SKM-1 treated with dmso at 0.1 percent for 144 hours (cell line): ENCODE measurements around the gene OR4K2.
"Not testable (repeated sequence)": the region's sequence is repeated elsewhere in the genome, so short reads cannot be mapped to it uniquely, and the experiment has no call there.

Experiments
- DNase-seq: peaks from one replicate; lab custom pipeline; 2025; ENCODE audit not compliant: unreplicated experiment; lab: John Stamatoyannopoulos, UW

Gene OR4K2, protein sequence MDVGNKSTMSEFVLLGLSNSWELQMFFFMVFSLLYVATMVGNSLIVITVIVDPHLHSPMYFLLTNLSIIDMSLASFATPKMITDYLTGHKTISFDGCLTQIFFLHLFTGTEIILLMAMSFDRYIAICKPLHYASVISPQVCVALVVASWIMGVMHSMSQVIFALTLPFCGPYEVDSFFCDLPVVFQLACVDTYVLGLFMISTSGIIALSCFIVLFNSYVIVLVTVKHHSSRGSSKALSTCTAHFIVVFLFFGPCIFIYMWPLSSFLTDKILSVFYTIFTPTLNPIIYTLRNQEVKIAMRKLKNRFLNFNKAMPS

DNA sequence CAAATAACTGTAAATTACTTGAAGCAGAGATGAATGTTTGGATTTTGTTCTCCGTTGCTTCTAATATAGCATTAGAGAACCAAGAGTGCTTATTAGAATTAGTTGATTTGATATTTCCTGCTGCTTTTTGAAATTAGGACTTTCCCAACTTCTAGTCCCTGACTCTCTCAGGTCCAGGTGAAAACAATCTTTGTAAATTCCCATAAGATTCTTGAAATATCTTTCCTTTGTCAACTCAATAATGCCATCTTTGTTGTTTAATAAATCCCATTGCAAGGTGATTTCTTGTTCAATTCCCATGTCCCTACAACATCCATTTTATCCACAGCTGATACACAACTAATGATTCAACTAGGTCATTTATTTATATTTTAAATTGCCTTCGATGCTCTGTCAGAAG is at the start of gene OR4K2:
TSS of gene OR4K2 (plus strand) at position 301 of the 400 bp plus-strand sequence. CDS start 1,126 bp downstream, outside the sequence.
- DNase-seq = no peak

DNA sequence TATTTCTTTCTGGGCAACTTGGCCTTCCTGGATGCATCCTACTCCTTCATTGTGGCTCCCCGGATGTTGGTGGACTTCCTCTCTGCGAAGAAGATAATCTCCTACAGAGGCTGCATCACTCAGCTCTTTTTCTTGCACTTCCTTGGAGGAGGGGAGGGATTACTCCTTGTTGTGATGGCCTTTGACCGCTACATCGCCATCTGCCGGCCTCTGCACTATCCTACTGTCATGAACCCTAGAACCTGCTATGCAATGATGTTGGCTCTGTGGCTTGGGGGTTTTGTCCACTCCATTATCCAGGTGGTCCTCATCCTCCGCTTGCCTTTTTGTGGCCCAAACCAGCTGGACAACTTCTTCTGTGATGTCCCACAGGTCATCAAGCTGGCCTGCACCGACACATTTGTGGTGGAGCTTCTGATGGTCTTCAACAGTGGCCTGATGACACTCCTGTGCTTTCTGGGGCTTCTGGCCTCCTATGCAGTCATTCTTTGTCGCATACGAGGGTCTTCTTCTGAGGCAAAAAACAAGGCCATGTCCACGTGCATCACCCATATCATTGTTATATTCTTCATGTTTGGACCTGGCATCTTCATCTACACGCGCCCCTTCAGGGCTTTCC is 47.2 kb upstream of the OR4K2 start:
- DNase-seq = not testable (repeated sequence)

DNA sequence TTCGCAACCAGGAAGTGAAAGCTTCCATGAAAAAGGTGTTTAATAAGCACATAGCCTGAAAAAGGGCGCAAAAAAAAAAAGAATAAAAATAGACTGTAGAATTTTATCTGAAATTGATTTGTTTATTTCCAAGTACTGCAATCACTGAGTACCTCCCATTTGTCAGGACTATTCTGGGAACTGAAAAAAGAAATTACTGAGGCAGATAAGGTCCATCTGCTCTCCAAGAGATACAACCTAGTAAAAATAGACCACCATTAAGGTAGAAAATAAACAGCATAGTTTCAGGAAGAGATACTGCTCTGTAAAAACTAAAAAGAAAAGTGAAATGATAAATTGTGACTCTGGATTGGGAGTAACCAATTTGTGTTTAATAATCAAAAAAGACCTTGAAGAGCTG is 46.6 kb upstream of the OR4K2 start:
- DNase-seq = no peak

DNA sequence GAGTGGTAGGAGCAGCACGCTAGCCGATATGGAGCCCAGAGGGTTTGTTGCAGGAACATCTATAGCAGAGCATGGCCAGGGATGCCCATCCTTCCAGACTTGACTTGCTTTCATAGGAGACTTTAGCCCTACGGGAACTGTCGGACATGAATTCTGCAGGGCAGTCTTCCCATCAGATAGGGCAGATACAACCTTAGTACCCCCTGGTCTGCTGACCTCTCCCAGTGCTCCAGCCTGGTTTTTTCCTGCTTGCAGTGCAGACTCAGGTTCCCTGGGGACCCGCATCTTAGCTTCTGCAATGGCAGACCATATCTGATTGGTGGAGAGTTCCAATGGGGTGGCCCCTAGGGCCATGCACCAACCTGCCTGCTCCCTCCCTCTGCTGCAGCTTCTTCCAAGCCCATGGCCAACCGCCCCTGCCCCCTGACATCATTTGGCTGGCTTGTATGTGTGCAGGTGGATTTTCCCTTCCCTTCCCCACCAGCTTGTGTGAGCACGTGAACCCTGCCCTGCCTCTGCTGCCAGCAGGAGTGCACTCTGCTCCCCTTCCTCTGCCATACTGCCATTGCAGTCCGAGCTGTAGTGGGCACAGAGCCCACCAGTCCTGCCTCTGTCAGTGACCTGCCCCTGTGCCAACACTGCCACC is 40.6 kb upstream of the OR4K2 start:
- not testable (repeated sequence) for DNase-seq

DNA sequence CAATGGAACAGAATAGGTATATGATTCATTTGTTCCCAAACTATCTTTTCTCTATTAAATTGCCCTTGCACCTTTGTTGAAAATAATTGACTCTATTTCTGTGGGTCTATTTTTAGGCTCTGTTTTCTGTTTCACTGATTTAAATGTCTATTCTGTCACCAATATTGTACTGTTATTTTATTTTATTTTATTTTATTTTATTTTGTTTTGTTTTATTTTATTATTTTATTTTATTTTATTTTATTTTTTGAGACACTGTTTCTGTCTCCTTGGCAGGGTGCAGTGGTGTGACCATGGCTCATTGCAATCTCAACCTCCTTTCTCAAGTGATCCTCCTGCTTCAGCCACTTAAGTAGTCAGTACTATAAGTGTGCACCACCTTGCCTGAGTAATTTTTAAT is 36.5 kb upstream of the OR4K2 start:
- DNase-seq = no peak

DNA sequence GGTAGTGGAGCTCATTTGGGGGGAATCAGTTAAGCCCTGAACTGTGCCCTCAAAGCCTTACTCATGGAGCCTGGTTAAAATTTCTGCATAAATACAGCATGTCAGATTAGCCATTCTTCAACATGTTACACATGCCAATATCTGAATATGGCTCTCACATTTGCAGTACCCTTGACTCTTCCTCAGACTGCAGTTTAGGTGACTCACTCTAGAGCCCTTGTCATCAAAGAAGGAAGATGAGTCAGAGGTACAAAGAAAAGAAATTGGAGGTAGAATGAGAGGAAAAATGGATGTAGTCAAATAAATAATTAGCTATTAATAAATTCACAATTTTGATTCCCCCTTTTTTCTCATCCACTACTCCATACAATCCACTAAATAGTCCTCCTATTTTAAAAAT is 23.6 kb upstream of the OR4K2 start:
- no peak for DNase-seq

DNA sequence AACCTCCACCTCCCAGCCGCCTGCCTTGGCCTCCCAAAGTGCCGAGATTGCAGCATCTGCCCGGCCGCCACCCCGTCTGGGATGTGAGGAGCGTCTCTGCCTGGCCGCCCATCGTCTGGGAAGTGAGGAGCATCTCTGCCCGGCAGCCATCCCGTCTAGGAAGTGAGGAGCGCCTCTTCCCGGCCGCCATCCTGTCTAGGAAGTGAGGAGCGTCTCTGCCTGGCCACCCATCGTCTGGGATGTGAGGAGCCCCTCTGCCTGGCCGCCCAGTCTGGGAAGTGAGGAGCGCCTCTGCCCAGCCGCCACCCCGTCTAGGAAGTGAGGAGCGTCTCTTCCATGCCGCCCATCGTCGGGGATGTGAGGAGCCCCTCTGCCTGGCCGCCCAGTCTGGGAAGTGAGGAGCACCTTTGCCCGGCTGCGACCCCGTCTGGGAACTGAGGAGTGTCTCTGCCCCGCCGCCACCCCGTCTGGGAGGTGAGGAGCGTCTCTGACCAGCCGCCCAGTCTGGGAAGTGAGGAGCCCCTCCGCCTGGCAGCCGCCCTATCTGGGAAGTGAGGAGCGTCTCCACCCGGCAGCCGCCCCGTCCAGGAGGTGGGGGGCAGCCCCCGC is 8.8 kb upstream of the OR4K2 start:
- DNase-seq = not testable (repeated sequence)

DNA sequence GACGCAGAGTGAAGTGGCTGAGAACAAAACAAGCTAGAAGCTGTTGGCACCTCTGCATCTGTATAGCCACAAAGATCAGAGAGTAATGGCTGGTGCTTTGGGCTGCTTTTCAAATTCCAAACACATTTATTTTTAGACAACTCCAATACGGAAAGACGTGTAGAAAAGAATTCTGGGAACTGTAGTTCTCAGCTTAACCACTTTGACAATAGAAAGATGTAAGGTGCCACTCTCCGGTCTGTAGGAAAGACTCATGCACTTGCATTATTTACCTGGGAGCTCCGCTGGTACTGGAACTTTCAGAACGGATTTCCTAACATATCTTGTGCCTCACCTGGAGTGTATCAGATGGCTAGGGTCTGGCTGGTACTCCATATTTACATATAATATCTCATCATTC is 1.8 kb upstream of the OR4K2 start:
- no peak for DNase-seq

DNA sequence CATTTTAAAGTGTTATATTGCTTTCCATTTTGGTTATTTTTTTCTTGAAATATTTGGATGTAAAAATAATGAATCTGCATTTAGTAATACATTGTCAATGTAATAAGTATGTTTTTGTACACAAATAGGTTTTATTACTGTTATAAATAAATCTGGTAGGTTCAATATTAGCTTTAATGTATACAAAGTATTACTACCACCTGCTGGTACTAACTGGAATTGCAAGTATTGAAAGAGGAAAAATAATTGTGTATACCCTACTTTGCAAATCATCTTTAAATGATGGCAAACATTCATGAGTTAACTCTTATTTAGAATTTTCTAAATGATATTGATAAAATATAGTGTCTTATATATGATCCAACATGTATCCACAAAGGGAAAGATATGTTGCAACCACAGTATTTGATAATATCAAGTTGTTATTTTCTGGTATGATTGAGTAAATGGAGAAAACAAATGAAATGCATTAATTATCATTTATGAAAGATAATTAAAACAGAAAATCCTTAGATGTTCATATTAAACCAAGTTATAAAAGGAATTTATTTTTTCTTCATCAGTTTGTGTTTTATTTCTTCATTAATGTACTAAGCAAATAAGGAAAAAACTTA is 3.2 kb downstream of the OR4K2 start:
- peak; percentile 2 for DNase-seq

DNA sequence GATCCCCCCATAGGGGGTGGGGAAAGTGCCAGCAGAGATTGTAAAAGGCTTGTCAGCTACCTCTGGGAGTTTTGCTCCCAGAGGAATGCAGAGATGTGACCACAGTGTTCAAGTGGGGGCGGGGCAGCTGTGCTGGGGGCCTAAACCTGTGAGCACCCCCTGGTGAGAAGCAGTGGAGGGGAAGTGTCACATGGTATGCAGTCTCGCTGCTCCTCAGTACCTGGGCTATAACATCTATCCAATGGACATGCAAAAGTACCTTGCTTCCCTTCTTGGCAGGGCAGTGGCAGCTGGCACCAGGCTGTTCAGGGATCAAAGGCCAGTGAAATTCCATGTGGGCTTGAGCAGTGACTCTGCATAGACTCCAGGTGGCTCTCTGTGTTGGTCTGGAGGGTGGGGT is 20.3 kb downstream of the OR4K2 start:
- DNase-seq = no peak

DNA sequence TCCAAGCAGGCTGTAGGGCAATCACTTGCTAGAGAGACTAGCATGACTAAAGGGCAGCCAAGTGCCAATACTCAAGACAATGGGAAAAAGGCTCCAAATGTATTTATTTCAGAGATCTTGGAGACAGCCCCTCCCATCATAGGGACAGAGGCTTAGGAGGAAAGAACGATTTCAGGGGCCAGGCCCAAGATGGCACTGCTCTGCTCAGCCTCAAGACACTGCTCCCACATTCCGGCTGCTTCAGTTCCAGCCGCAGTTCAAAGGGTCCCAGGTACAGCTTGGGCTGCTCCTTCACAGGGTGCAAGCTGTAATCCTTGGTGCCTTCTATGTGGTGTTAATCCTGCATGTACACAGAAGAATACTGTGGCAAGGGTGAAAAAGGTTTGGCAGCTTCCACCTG is 26.1 kb downstream of the OR4K2 start:
- no peak for DNase-seq

DNA sequence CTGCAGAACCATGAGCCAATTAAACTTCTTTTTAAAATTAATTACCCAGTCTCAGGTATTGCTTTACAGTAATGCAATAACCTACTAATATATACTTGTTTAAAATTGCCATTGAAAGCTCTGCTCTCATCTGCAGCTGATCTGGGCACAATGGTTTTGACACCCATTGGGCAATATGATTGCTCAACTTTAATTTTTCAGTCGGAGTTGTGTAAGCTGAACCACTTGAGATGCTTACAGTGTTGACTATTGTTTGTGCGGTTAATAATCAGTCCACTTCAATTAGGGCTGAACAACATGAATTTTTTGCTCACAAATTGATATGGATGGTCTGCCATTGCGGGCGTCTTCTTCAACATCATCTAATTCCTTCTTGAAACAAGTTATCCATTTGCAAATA is 27.5 kb downstream of the OR4K2 start:
- DNase-seq = peak; percentile 2

DNA sequence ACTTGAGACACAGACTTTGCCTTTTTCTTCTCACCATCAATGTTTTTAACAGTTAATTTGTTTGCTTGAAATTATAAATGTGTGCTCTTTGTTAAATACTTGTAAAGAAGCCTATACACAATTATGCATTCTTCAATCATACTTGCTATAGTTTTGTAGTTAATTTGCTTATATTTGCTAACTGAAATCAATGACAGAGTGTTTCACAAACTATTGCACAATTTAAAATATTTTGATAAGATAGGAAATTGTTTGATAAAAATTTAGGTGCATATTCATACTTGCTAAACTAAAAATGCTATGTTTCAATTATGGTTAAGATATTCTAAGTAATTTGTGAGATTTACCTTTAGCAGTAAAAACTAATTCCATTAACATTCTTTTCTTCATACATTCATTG is 31.7 kb downstream of the OR4K2 start:
- DNase-seq = no peak

DNA sequence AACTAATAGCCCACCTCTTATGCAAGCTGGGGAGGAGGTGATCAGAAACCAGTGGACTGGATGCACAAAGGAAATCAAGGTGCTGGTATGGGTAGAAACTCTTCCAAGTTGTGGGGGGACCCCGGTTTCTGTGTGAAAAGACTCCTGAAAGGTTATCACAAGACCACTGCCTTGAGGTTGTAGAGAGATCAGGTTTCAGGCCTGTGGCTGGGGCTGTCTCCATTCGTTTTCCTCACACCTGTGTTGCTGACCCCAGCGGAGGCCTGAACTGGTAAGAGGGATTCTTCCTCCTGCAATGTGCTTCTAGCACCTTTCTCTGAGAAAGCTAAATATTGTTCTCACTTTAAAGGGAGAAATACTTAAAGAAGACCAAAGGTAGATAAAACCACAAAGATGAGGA is 36.2 kb downstream of the OR4K2 start:
- DNase-seq = no peak

DNA sequence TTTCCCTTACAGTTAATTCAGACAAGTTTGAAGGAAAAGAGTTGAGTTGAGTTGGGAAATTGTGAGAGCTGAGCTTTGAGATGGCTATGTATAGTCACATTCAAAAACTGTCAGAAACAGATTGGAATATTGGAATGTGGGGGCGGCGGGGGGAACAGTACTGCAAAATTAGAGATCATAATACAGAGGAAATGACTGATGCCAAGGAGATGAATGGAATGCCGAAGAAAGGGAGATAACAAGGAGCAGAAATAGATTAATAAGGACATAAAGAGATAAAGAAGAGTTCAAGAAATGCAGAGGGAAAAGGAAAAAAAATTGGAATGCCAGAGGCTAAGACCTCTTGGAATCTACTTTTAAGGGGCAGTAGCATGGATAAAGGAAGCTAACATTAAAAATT is 42.3 kb downstream of the OR4K2 start:
- DNase-seq = no peak

DNA sequence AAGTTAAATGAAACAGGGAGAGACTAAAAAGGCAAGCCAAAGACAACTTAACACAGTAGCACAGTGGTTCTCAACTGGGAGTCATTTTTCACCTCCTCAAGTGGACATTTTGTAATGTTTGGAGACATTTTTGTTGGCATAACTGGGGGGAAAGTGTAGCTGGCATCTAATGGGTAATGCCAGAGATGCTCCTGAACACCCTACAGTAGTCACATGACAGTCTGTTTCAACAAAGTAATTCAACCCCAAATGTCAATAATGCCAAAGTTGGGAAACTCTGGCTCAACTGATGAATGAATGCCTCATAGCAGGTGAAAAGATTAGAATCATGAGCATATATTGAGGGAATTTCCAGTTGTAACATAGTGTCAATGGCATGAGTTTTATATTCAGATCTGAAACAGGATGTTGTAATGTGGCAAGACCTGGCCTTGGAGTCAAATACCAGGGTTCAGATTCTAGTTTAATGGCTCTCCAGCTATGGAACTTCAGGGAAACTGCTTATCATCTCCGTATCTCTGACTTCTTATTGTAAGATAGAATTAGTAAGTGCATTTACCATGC is 43.1 kb downstream of the OR4K2 start:
- no peak for DNase-seq

DNA sequence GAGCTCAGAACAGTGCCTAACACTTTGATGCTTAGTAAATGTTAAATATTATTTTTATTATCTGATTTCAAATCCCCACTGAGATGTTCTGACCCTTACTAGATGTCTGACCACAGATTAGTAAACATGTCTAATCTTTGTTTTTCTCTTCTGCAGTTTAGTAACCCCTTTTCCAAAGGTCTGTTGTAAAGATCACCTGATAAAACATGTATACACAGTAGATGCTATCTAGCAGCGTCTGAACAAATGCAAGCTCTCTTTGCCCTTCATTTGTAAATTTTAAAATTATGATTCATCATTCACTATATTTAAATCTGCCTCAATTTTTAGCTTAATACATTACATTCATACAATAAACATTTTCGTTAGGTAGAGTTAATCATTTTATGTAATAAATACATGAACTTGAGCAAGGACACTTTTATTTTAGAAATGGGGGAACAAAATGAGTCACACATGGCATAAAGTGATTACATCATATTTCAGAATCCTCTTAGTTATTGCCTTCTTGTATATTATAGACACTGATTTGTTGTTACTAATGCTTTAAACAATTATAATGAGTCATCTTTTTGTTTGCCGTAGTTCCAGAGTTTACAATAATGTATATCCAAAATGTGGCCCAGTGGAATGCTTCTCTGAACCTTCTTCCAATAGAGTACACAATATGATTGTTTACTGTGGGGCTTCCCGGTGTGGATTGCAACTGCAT is 43.8 kb downstream of the OR4K2 start:
- DNase-seq = no peak

DNA sequence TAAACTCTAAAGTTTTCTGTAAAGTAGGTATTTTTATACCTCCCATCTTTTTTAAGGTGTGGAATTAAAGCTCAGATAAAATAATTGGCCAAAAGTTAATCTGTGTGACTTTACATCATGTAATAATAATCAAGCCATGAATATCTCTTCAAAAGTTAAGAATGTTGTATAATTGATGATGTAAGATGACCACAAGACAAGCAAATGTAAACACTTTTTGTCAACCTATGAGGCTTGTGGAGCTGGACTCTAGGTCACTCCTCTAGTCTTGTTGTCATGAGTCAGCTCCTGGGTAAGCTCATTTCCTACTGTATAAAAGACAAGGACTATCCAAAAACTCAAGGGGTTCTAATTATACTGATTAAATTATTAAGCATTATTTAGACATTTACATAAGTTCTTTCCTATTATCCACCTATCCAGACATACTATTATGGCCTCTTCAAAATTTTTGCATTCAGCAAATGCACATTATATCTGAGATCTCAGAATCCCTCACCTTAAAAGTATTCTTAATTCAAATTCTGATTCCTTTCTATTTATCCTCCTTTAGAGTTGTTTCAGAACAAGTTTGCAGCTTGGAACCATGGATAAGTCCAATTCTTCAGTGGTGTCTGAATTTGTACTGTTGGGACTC is 45.2 kb downstream of the OR4K2 start, which contains the start of gene OR4K5:
TSS of gene OR4K5 (plus strand) at position 587 of the 637 bp plus-strand sequence. CDS start at position 587, 0 bp downstream.
- no peak for DNase-seq

DNA sequence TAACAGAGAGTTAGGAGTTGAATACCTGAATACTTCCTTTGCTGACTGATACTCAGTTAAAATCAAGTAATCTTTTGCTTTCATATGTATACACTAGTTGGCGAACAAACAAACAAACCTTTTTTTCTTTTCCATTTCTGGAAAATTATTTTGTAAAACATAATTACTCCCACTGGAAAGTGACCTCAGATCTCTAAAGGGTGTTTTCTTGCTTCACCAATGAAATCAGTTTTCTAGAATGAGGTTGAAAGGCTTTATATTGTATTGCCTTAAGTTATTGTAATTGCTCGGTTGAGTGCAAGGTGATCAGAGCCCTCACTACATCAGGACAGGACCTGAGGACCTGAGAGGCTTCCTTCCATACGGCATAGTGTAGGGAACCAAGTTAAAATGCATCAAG is 55.7 kb downstream of the OR4K2 start, which contains the start of gene OR4K1:
TSS of gene OR4K1 (plus strand) at position 301 of the 400 bp plus-strand sequence. CDS start 4,750 bp downstream, outside the sequence.
- no peak for DNase-seq
